DMS153 (cell line): Measurements from ENCODE around the gene XDH.

Source experiments
- DNase-seq: peaks from one replicate; lab custom pipeline; 2025; lab: John Stamatoyannopoulos, UW

Gene XDH

DNA sequence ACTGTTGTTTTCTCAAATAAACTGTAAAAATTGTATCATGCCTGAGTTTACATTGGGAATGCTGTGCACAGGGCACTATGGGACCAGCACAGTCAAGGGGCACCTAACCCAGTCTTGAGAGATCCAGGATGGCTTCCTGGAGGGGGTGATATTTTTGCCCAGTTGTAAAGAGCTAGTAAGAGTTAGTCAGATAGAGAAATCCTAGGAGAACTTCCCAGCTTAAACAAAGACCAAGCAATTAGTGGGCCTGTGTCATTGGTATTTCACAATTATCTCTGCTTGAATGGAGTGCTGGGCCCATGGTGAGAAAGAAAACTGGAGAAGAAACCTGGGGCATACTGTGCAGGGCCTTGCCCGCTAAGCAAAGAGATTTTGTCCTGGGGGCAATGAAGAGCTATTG, 12.2 kb downstream of the XDH start:
- DNase-seq: no peak

DNA sequence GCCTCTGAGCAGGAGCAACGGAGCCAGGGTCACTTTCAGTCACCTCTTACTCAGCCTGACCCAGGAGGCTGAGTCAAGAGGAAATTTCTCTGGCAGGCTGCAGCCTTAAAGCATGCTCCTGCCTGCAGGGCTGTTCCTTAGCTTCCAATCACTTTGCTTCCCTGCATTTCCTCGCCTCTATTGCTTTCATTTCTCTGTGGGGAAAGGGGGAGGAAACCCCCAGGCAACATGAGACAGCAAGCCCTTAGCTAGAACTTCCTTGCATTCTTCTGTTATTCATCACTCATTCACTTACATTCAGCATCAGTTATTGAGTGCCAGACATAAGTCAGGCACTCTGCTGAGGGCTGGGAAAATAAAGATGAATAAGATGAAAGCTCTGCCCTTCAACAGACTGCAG, 13.0 kb downstream of the XDH start:
- no peak for DNase-seq

DNA sequence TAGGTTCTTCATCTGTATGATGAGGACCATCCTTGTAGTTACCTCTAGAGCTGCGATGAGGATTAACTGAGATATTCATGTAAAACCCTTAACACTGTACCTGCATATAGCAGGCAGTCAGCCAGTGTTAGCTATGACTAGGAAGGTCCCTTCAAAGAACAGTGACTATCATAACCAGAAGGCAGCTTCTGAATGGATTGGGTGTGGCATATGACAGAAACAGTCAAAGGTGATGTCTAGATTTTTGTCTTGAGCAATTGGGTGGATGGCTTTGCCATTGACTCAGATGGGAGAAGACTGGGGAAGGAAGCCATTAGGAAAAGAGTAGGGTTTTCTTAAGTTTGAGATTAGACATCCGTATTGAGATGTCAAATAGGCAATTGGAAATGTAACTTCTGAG, 15.7 kb downstream of the XDH start:
- no peak for DNase-seq

DNA sequence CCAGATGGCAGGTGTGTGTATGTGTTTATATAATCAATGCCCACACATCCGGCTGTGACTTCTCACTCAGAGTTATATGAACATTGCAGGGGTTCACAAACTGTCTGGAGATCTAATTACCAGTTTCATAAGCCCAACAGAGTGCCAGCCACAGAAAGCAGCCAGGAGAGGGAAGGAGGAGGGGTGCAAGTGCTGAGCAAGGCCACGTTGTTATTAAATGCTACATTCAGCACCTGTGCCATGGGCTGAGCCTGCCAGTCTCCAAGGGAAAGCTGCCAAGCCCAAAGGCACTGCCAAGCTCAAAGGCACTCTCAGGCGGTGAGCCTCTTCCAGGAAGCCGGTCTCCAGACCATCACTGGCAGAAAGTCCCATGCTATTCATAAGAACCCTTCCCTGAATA, 17.4 kb downstream of the XDH start:
- no peak for DNase-seq

DNA sequence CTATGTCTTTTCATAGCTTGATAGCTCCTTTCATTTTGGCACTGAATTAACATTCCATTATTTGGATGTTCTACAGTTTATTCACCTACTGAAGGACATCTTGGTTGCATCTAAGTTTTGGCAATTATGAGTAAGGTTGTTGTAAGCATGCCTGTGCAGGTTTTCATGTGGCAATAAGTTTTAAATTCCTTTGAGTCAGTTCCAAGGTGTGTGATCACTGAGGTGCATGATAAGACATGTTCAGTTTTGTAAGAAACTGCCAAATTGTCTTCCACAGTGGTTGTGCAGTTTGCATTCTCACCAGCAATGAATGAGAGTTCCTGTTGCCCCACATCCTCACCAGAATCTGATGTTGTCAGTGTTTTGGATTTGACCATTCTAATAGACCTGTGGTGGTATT, 24.2 kb downstream of the XDH start:
- no peak for DNase-seq

DNA sequence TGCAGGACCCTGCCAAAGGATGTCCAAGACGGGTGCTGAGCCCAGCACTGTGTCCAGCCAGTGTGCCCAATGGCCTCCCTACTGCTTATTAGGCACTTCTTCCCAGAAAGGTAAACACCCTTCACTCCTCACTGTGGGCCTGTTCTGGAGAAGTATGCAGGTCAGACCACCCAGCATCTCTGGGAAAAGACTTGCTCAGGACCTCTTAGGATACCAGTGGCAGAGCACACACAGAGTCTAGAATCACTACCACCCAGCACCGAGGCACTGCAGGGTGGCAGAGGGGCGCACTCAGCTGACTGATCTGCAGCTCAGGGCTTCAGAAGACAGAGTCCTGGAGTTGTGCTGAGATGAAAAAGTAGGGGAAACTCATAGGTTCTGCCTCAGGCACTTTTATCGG, 25.8 kb downstream of the XDH start:
- no peak for DNase-seq

DNA sequence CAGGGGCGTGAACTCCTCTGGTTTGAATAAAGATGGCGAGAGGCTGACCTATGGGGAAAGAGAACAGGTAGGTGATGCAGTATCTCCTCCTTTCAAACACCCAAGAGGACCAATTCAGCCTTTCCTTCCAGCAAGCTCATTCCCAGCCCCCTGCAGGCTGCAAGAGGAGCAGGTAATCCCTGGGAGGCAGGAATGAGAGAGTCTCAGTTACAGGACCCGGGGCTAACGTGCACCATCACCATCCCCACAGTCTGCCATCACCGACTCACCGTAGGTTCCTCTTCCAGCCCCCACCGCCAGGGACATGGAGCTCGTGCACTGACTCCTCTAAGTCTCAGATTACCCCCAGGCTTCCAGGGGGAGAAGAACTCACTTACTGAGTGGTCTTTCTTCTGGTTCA, 26.7 kb downstream of the XDH start:
- no peak for DNase-seq

DNA sequence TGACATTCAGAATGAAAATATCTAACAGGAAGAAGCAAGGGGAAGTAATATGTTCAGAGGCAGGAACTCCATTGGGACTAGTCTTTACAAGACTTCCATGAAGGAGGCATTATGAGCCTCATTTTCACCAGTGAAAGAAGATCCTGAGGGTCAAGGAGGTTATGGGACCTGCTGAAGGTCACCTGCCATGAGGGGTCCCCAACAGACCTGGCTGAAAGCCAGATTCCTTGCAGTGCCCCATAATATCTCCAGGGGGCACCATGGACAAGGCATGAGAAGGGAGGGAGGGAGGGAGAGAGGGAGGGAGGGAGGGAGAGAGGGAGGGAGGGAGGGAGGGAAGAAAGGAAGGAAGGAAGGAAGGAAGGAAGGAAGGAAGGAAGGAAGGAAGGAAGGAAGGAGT, 27.9 kb downstream of the XDH start:
- no peak for DNase-seq

DNA sequence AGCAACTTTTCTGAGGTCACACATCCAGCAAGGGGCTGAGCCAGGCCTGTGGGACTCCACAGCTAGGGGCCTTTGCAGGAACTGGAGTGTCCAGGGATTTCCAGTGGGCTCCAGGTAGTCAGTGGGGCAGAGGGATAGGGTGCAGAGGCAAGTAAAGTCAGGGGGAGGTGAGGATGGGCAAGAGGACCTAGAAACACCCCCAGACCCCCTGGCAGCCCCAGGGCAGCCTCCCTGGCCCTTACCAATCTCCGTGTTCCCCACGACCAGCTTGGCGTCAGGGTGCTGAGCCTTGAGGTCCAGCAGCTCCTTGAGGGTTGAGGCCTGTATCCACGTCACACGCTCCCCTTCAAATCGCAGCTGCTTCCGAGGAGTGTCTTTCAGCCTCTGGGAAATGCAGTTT, 28.4 kb downstream of the XDH start:
- no peak for DNase-seq

DNA sequence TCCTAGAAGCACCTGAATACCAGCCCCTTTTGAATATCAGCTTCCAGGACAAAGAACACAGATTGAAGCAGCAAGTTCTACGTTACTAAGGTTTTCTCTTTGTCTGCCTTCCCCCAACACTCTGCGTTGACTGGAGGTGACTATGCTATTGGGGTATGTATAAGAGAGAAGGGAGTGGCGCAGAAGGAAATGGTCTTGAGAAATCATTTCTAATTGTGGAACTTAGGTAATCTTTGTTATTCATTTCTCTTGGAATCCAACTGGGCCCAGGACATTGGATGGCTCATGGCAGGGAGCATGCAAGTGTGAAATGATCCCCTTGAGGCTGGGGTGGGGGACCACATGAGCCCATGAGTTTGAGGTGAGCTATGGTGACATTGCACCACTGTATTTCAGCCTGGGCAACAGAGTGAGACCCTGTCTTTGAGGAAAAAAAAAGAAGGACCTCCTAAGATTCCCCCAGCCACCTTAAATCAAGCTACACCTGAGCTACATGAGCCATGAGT, 29.7 kb downstream of the XDH start:
- DNase-seq: no peak

DNA sequence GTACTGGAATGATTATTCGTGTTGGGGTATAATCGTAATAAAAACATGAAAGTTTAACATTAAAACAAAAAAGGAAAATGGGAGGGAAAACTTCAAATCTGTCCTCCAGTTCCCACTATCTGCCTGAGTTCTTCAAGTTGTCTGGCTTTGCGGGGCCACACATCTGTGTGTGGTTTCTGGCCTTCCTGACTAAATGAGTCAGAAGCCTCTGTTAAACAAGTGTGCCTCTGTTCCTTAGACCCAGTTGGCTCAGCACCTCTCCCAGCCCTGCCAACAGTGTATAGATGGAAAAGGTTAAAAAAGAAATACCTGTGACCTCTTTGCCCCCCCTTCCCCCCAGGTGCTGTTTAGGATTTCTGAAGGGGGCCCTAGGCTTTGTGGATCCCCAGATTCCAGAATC, 30.2 kb downstream of the XDH start:
- no peak for DNase-seq

DNA sequence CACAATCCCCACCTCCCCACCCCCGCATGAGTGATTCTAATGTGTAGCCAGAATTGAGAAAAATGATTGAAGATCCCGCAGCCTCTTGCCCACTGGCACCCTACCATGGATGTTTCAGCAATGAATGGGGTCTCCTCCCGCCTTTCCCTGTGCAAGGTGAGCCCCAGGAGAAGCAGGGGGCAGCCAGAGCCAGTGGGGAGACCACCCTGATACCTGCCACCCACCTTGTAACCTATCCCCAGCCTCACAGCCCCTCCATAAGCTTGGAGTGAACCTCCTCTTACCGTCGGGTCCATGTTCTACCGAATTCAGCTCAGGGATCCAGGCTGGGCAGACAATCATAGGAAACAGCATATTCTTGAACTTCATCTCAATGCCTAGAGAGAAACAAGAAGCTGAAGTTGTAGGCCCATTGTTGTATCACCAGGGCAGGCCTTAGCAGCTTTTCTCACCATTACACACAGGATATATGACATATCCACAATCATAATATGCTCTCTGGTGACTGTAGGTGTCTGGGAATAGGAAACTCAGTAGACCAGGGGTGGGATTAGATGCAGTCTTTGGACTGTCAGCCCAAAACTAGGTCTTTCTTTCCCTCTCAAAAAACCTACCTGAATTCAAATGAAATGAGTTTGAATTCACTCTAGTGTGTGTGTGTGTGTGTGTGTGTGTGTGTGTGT, 30.9 kb downstream of the XDH start:
- DNase-seq: no peak

DNA sequence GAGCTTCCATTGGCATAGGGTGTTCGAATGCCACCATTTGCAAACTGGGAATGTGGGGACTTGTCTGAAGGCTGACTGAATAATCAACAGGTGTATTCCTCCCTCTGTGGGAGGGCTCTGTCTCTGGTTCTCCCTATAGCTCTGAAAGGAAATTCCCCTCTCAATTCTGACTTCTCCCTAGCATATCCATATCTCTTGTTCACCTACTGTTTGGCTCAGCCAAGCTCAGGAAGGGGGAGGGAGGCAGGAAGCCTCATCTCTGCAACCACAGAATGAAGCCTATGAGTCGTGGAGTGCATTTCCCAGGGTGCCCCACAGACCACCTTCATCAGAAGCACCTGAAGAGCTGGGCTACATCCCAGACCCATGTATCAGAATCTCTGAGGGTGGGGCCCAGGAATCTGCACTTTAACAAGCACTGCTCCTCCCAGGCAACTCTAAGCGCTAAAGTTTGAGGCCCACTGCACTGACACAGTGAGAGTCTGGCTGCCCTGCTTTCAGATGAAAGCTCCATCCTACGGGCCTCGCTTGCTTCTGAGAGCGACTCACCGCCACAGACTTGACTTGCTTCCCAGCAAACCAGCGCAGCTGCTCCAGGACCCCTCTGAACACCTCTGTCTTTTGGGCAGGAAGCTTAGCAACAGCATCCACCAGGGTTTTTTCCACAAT, 32.0 kb downstream of the XDH start:
- no peak for DNase-seq

DNA sequence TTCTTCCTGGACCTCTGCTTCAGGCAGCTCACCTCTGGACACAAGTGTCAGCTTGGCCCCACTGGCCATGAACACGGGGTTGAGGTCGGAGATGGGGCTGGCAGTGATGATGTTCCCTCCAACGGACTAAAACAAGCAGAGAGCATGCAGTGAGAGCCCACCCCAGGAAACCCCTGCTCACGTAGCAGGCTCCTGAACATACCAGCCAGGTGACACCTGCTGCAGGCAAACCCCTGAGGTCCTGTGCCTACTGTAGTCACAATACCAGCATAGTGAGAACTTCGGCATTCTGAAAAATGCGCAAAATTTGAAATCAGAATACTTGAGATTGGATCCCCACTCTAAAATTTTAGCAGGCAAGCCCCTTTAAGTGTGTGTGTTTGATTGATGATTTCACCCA, 32.9 kb downstream of the XDH start:
- no peak for DNase-seq

DNA sequence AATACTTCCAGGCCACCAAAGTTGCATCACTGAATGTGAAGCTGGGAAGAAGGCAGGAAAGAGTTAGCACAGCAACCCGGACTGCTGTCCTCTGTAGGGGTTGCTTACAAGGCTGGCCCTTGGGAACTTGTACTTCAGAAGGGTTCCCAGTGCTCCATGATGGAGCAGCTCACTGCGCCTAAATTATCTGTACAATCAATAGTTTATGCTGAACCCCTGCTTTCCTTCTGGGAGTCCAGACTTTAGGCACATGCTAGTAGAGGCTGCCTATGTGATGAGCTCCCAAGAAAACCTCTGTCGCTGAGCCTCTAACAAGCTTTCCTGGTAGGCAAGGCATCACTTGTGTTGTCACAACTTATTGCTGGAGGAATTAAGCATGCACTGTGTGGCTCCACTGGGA, 34.3 kb downstream of the XDH start:
- DNase-seq: no peak

DNA sequence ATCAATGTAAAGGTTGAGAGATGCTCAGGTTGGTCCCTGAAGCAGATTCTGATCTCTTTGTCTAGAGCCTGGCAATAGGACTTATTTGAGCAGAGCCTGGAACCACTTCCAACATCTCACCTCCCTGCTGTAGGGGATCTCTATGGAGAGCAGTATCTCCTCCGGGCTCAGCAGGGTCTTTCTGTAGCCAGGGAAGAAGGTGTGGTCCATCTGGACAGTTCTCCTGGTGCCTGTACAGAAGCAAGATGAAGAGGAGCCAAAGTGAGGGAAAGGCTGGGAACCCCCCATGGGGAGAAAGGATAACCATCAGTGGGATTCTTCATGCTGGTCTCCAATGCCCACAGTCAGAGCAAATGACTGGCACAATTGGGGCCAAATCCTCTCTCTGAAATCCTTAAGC, 34.8 kb downstream of the XDH start:
- DNase-seq: no peak

DNA sequence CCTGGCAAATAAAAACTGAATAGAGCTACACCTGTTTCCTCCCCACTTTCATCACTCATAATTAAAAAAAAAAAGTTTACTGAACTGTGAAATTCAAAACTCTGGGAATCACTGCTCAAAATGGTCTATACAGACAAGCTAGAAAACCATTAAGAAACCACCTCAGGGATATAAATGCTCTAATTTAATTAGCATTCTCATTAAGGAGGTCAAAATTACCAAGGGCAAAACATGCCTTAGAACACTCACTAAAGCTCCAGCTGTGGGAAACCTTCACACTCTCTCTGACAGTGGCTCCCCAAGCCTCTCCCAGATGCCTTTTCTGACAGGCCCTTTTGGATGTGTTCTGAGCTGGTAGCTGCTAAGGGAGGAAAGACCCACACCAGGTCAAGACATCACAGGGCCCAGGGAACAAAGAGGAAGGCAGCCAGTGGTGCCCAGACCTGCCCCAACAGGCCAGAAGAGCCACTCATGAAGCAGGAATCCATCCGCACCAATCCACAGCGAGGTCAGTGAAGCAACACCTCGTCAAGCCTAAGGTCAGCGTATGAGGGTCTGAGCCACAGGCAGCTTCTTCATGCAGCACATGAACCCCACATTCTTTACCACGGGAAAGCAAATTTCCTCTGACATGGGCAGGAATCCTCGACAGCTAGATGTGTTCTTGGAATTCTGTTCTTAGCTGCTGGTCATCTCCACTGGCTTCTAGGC, 35.6 kb downstream of the XDH start:
- no peak for DNase-seq

DNA sequence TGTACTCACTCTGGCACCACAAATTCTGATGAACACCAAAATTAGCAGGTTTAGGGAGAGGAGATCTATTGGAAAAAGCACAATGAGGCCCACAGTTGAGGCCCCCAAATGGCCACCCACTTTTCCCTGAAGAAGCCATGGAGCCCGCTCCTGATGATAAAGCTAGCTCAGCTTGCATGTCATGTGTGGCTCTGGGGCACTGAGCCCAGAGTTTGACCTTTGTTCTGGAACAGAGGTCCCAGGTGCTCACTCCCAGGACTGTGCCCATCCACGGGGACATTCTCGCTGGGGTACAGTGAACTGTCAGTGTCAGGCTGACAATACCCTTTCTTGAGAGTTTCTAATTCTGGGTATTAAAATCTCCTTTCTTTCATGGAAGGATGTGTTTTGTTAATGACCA, 36.2 kb downstream of the XDH start:
- DNase-seq: no peak

DNA sequence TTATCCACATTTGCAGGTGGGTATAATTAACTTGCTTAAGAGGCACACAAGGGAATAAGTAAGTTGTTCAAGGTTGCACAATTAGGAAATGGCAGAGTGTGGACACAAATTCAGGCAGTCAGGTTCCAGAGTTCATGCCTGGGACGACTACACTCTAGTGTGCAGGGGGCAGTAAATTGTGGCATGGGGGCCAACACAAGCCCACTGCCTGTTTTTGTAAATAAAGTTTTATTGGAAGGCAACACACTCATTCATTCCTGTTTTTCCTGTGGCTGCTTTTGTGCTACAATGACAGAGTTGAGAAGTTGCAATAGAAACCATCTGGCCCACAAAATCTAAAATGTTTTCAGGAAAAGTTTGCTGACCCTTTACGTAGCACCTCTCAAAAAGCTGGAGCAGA, 41.4 kb downstream of the XDH start:
- DNase-seq: no peak

DNA sequence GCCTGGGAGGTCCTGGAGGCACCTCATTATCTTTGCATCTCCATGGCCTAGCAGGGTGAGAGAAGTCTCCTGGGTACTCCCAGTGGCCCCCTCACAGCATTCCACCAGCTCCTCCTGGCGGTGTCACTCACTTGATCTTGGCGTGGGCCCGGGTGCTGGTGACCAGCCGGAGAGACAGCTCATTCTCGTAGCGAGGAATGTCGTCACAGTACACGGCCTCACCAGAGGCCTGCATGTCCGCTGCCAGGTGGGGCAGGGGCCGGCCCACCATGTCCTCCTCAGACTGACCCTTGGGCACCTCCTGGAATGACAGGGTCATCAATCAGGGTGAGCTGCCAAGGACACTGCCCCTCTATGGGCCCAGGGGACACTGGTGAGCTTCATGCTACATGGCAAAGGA, 42.4 kb downstream of the XDH start:
- no peak for DNase-seq

DNA sequence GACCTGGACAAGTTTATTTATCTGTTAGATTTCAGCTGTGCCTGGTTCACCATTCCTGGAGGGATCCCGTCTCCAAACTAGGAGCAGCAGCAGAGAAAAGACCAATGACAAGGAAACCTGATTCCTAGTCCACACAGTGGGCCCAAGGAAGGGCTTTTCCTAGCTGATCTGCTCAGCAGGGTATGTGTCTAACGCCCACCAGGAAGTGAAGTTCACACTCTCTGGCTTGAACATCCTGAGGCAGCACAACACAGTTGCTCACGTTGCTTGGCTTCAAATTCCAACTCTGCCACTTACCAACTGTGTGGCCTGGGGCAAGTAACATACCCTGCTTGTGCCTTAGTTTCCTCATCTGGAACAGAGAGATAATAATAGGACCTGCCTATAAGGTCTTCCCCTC, 42.9 kb downstream of the XDH start:
- DNase-seq: no peak

DNA sequence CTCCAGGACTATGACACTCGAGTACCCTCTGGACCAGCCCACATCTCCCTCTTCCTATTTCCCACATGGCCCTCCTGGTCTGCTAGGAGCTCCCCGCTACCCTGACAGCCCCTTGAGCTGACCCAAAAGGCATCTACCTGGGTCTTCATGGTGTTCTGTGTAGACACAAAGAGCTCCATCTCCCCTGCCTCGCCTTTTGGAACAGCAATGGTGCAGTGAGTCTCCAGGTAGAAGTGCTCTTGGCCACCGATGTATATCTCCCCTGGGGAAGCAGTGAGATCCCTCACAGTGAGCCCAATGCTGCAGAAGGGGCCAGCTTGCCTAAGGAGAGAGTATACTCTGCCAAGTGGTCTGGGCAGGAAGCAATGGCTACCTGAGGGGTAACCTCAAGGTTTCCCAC, 47.8 kb downstream of the XDH start:
- DNase-seq: no peak

DNA sequence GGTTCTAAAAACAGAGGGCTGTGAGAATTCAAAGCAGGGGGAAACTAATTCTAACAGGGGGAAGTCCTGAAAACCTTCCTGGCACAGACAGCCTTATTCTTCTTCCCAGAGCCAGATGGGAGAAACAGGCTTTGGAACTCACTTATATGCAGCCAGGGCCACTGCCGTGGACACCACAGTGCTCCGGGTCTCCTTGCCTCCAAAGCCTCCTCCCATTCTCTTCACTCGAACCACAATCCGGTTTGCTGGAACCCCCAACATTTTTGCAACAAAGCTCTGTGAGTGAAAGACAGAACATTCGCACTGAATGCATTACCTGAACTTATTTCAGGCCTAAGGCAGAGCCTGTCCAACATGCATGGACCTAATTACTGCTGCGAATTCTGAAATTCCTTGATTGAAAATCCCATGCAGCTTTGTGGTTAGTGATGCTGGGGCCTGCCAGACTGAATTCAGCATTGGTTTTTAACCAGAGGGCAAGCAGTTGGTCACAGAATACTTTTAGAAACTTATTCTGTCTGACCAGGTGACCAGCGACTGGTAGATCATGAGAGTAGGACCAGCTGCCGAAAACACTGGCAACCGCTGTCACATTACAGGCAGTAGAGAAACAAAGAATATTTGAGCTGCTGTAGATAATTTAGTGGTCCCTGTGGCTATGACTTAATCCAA, 48.6 kb downstream of the XDH start:
- no peak for DNase-seq
